ENCODE measurements around the gene SETD5. TPM values are rescaled to one million over a fixed set of nuclear protein-coding genes. Genes with fewer than 3 reads are reported as not detected.

SETD5 gene
- polyA plus RNA-seq, 3 donors = 118 to 156 (median 134) TPM

Other genes with a start within 250 kb of the SETD5 start
- gene SRGAP3, start 148.0 kb upstream of the SETD5 start, polyA plus RNA-seq (ENCODE audit: insufficient read length in 3 of 3) = 10 to 100 TPM; 15.0 to 28.4 (median 16.2) TPM
- 10 to 100 TPM; 54.3 to 63.9 (median 59.7) TPM for gene THUMPD3, start 34.6 kb upstream of the SETD5 start, polyA plus RNA-seq (ENCODE audit: insufficient read length in 3 of 3)
- gene LHFPL4, start 156.2 kb downstream of the SETD5 start, polyA plus RNA-seq (ENCODE audit: insufficient read length in 3 of 3) = under 1 TPM in 2 of 3 donors, not detected in 1; 0.03 to 0.07 TPM